HT-29 (cell line): ENCODE measurements around the gene LCN15. TPM values are rescaled to one million over a fixed set of nuclear protein-coding genes. Genes with fewer than 3 reads are reported as not detected.

Source experiments
- small RNA-seq: library from RNA; depleted of rRNA; stranded (forward); fragments of <200 nt; gene quantifications from one replicate; pipeline ENCODE3, GENCODE V24; 2014
- total RNA-seq: library from RNA; depleted of rRNA; stranded (reverse); fragments of >200 nt; shearing (Covaris generic); gene quantifications from 2 replicates; pipeline ENCODE4 v1.2.3, GENCODE V29; 2014; rRNA removed

The LCN15 gene
- total RNA-seq, 1 experiment from 2014 or later = not detected

Small RNA genes lying within 50 kb of the gene (small RNA-seq; reads per million reads assigned to genes)
- gene AL355987.2 (not detected), gene ATP6V1G1P3 (not detected), gene MIR6722 (not detected)

Other genes with a start within 250 kb of the LCN15 start
- gene NOTCH1, start 218.5 kb downstream of the LCN15 start, total RNA-seq = 39.8 and 57.7 TPM in 2 replicates
- gene EGFL7, start 101.6 kb downstream of the LCN15 start, total RNA-seq = 3.2 and 6.4 TPM in 2 replicates
- gene AGPAT2, start 77.1 kb downstream of the LCN15 start, total RNA-seq = 160 and 167 TPM in 2 replicates
- gene DIPK1B, start 51.9 kb downstream of the LCN15 start, total RNA-seq = not detected in 2 replicates
- gene LCN10, start 21.6 kb downstream of the LCN15 start, total RNA-seq = not detected in 2 replicates
- gene LCN6, start 16.0 kb downstream of the LCN15 start, total RNA-seq = not detected in 2 replicates
- gene LCN8, start 6.3 kb downstream of the LCN15 start, total RNA-seq = not detected in 2 replicates
- gene TMEM141, start 26.8 kb upstream of the LCN15 start, total RNA-seq = 357 and 376 TPM in 2 replicates
- 9.0 and 10.4 TPM in 2 replicates for gene CCDC183, start 31.8 kb upstream of the LCN15 start, total RNA-seq
- gene RABL6, start 43.4 kb upstream of the LCN15 start, total RNA-seq = 242 and 247 TPM in 2 replicates
- gene AJM1, start 78.0 kb upstream of the LCN15 start, total RNA-seq = 9.0 and 9.4 TPM in 2 replicates
- gene PHPT1, start 84.9 kb upstream of the LCN15 start, total RNA-seq = 230 and 232 TPM in 2 replicates
- 14.9 and 29.8 TPM in 2 replicates for gene MAMDC4, start 87.8 kb upstream of the LCN15 start, total RNA-seq
- gene EDF1, start 101.8 kb upstream of the LCN15 start, total RNA-seq = 428 and 484 TPM in 2 replicates
- 36.4 and 36.7 TPM in 2 replicates for gene TRAF2, start 122.0 kb upstream of the LCN15 start, total RNA-seq
- gene FBXW5, start 180.2 kb upstream of the LCN15 start, total RNA-seq = 379 and 389 TPM in 2 replicates
- gene C8G, start 180.7 kb upstream of the LCN15 start, total RNA-seq = 0.71 and 2.6 TPM in 2 replicates
- 0.58 and 0.94 TPM in 2 replicates for gene LCN12, start 187.8 kb upstream of the LCN15 start, total RNA-seq
- gene PTGDS, start 213.0 kb upstream of the LCN15 start, total RNA-seq = not detected in 2 replicates
- gene LCNL1, start 218.5 kb upstream of the LCN15 start, total RNA-seq = not detected in 2 replicates
- gene PAXX, start 227.9 kb upstream of the LCN15 start, total RNA-seq = 169 and 179 TPM in 2 replicates
- 17.0 and 24.1 TPM in 2 replicates for gene CLIC3, start 232.1 kb upstream of the LCN15 start, total RNA-seq